Measurements from ENCODE around the gene DCLRE1C. TPM values are rescaled to one million over a fixed set of nuclear protein-coding genes. Genes with fewer than 3 reads are reported as not detected.

Gene DCLRE1C
- total RNA-seq, 2 donors from 2014 or later, result 11.0 to 19.0 TPM

GRCh38 chr10:14859775-14860174 is 94.1 kb downstream of the DCLRE1C start:
- H3K9ac ChIP-seq (ENCODE audit: low read depth in 2 of 2, low read length in 2 of 2), result no peak overlapping the region
- no peak for DNase-seq
- intact Hi-C loops (cut with DNase I), result no loop called here
- peaks cover 3% of the 10 kb centered on the region for H3K4me1 ChIP-seq
- no peaks in the 10 kb centered on the region for H3K9me3 ChIP-seq
- no peak overlapping the region for H3K4me3 ChIP-seq
- no peaks in the 10 kb centered on the region for H3K36me3 ChIP-seq
- no peak for TF ChIP-seq CTCF (IDR thresholded peaks at IDR 0.05)
- no peak overlapping the region for H3K27ac ChIP-seq
- H3K27me3 ChIP-seq, result no peaks in the 10 kb centered on the region

GRCh38 chr10:14859043-14859442 is 94.9 kb downstream of the DCLRE1C start:
- Histone ChIP-seq H3K4me3 (no peak overlapping the region), H3K27ac (no peak overlapping the region), H3K4me1 (peaks cover 3% of the 10 kb centered on the region), H3K36me3 (no peaks in the 10 kb centered on the region), H3K27me3 (no peaks in the 10 kb centered on the region), H3K9me3 (no peaks in the 10 kb centered on the region), H3K9ac (ENCODE audit: low read depth in 2 of 2, low read length in 2 of 2) (no peak overlapping the region)
- intact Hi-C loops (cut with DNase I), result no loop called here
- no peak for TF ChIP-seq CTCF (IDR thresholded peaks at IDR 0.05)
- no peak for DNase-seq

GRCh38 chr10:14858338-14858960 is 95.4 kb downstream of the DCLRE1C start:
- intact Hi-C loops (cut with DNase I), result no loop called here

GRCh38 chr10:14855453-14855852 is 98.4 kb downstream of the DCLRE1C start:
- Histone ChIP-seq H3K4me1 (no peaks in the 10 kb centered on the region), H3K36me3 (no peaks in the 10 kb centered on the region), H3K9ac (ENCODE audit: low read depth in 2 of 2, low read length in 2 of 2) (no peak overlapping the region), H3K9me3 (no peaks in the 10 kb centered on the region), H3K27ac (no peak overlapping the region), H3K4me3 (no peak overlapping the region), H3K27me3 (no peaks in the 10 kb centered on the region)
- intact Hi-C loops (cut with DNase I), result no loop called here
- no peak for DNase-seq
- no peak for TF ChIP-seq CTCF (IDR thresholded peaks at IDR 0.05)

More at GRCh38 chr10:14858338-14858960, 95.4 kb downstream of the DCLRE1C start:
- Histone ChIP-seq H3K4me3 (no peak overlapping the region), H3K27me3 (no peaks in the 10 kb centered on the region), H3K4me1 (peaks cover 3% of the 10 kb centered on the region), H3K36me3 (no peaks in the 10 kb centered on the region), H3K9ac (ENCODE audit: low read depth in 2 of 2, low read length in 2 of 2) (no peak overlapping the region), H3K9me3 (no peaks in the 10 kb centered on the region), H3K27ac (no peak overlapping the region)
- no peak for TF ChIP-seq CTCF (IDR thresholded peaks at IDR 0.05)
- no peak for DNase-seq

GRCh38 chr10:14852236-14852635 is 101.7 kb downstream of the DCLRE1C start:
- no peaks in the 10 kb centered on the region for H3K27me3 ChIP-seq
- H3K9me3 ChIP-seq, result no peaks in the 10 kb centered on the region
- H3K4me3 ChIP-seq, result no peak overlapping the region
- no peak for DNase-seq
- H3K9ac ChIP-seq (ENCODE audit: low read depth in 2 of 2, low read length in 2 of 2), result no peak overlapping the region
- no peak for TF ChIP-seq CTCF (IDR thresholded peaks at IDR 0.05)
- H3K27ac ChIP-seq, result no peak overlapping the region
- no peaks in the 10 kb centered on the region for H3K4me1 ChIP-seq
- H3K36me3 ChIP-seq, result no peaks in the 10 kb centered on the region
- intact Hi-C loops (cut with DNase I), result no loop called here

Other genes with a start within 250 kb of the DCLRE1C start
- gene FAM107B, start 179.2 kb downstream of the DCLRE1C start, total RNA-seq, result 10 to 100 TPM; 36.3 to 71.5 TPM
- gene CDNF, start 116.1 kb downstream of the DCLRE1C start, total RNA-seq, result 1 to 10 TPM in 1 of 2 donors, under 1 TPM in 1; 0.82 to 1.4 TPM
- 10 to 100 TPM; 18.1 to 20.2 TPM for gene HSPA14, start 115.8 kb downstream of the DCLRE1C start, total RNA-seq
- gene MSANTD7, start 115.8 kb downstream of the DCLRE1C start, total RNA-seq, result 10 to 100 TPM; 12.2 to 14.6 TPM
- 10 to 100 TPM in 1 of 2 donors, 1 to 10 TPM in 1; 6.1 to 20.2 TPM for gene SUV39H2, start 75.2 kb downstream of the DCLRE1C start, total RNA-seq
- under 1 TPM in 1 of 2 donors, not detected in 1; 0.58 TPM for gene MEIG1, start 5.3 kb upstream of the DCLRE1C start, total RNA-seq
- not detected for gene OLAH, start 89.8 kb upstream of the DCLRE1C start, total RNA-seq
- gene ACBD7, start 134.7 kb upstream of the DCLRE1C start, total RNA-seq, result under 1 TPM; 0.44 to 0.98 TPM
- 10 to 100 TPM; 17.1 to 17.8 TPM for gene RPP38, start 143.3 kb upstream of the DCLRE1C start, total RNA-seq
- gene NMT2, start 214.6 kb upstream of the DCLRE1C start, total RNA-seq, result 10 to 100 TPM; 12.4 to 14.4 TPM

Data from colonic mucosa (tissue), 4 donors.